Astrocyte (in vitro differentiated cells and primary cell): ENCODE results near the gene OR52N2. TPM values are rescaled to one million over a fixed set of nuclear protein-coding genes. Genes with fewer than 3 reads are reported as not detected.

Experiments
- DNase-seq: peaks from one replicate; pipeline ENCODE4 v3.0.0-alpha.2; 2010; ENCODE audit warnings: low read depth
- FAIRE-seq: peaks from 2 replicates; lab custom pipeline; 2011; peaks lifted over from hg19 to GRCh38; lab: Jason Lieb, UNC
- H2AFZ ChIP-seq: 2 replicates; pipeline ENCODE4 v1.6.0; 2012; ENCODE audit warnings: low read depth, low read length, inconsistent platforms
- H3K27ac ChIP-seq: 2 replicates; pipeline ENCODE4 v1.5.1; 2011; ENCODE audit warnings: low read depth, low read length, inconsistent platforms
- H3K27me3 ChIP-seq: 2 replicates; pipeline ENCODE4 v1.6.0; 2011; ENCODE audit warnings: low read length, inconsistent platforms; ENCODE audit not compliant: insufficient read depth
- H3K36me3 ChIP-seq: 2 replicates; pipeline ENCODE4 v1.5.1; 2011; ENCODE audit warnings: low read length, inconsistent platforms; ENCODE audit not compliant: insufficient read depth
- H3K4me1 ChIP-seq: 2 replicates; pipeline ENCODE4 v1.5.1; 2011; ENCODE audit warnings: low read length, inconsistent platforms; ENCODE audit not compliant: insufficient read depth
- H3K4me2 ChIP-seq: 2 replicates; pipeline ENCODE4 v1.6.0; 2012; ENCODE audit warnings: low read length, inconsistent platforms
- H3K4me3 ChIP-seq: 2 replicates; pipeline ENCODE4 v1.5.1; 2011; ENCODE audit warnings: low read depth, mild to moderate bottlenecking, low read length, inconsistent platforms; ENCODE audit not compliant: insufficient read depth
- H3K79me2 ChIP-seq: 2 replicates; pipeline ENCODE4 v1.6.0; 2012; ENCODE audit warnings: mild to moderate bottlenecking, low read length, inconsistent platforms; ENCODE audit not compliant: insufficient read depth
- H3K9ac ChIP-seq: 2 replicates; pipeline ENCODE4 v1.6.0; 2012; ENCODE audit warnings: mild to moderate bottlenecking, low read length, inconsistent platforms
- H3K9me3 ChIP-seq: 2 replicates; pipeline ENCODE4 v1.5.1; 2012; ENCODE audit warnings: low read depth, mild to moderate bottlenecking, low read length, inconsistent platforms; ENCODE audit not compliant: insufficient read depth
- H4K20me1 ChIP-seq: 2 replicates; pipeline ENCODE4 v1.6.0; 2012; ENCODE audit warnings: low read length, inconsistent platforms; ENCODE audit not compliant: insufficient read depth
- H3K27ac Mint-ChIP-seq: one replicate; pipeline ENCODE4 v1.8.0; 2021; ENCODE audit warnings: mild to moderate bottlenecking, mixed read lengths; ENCODE audit not compliant: unreplicated experiment
- H3K27me3 Mint-ChIP-seq: one replicate; pipeline ENCODE4 v1.8.0; 2021; ENCODE audit warnings: low read depth, mixed read lengths; ENCODE audit not compliant: unreplicated experiment
- H3K36me3 Mint-ChIP-seq: one replicate; pipeline ENCODE4 v1.8.0; 2021; ENCODE audit warnings: low read depth, mixed read lengths; ENCODE audit not compliant: unreplicated experiment
- H3K4me1 Mint-ChIP-seq: one replicate; pipeline ENCODE4 v1.8.0; 2021; ENCODE audit warnings: low read depth, mixed read lengths; ENCODE audit not compliant: unreplicated experiment
- H3K4me3 Mint-ChIP-seq: one replicate; pipeline ENCODE4 v1.8.0; 2021; ENCODE audit warnings: mild to moderate bottlenecking, moderate library complexity, mixed read lengths; ENCODE audit not compliant: unreplicated experiment
- H3K9me3 Mint-ChIP-seq: one replicate; pipeline ENCODE4 v1.8.0; 2021; ENCODE audit warnings: mild to moderate bottlenecking, mixed read lengths; ENCODE audit not compliant: unreplicated experiment
- CTCF ChIP-seq: IDR thresholded peaks from 2 replicates; pipeline ENCODE4 v1.5.1; 2011; ENCODE audit warnings: low read depth, mild to moderate bottlenecking, inconsistent platforms, low read length, moderate library complexity; ENCODE audit not compliant: insufficient read depth
- EZH2 ChIP-seq: IDR thresholded peaks from 2 replicates; pipeline ENCODE4 v1.6.1; 2012; ENCODE audit warnings: mild to moderate bottlenecking, low read length, inconsistent platforms; ENCODE audit not compliant: insufficient read depth
- total RNA-seq: library from RNA; stranded (reverse); gene quantifications from 2 replicates; pipeline ENCODE4 v1.2.1, GENCODE V29; 2021

OR52N2 gene
- total RNA-seq, 1 donor from 2014 or later: not detected

GRCh38 chr11:5846701-5847100 lies 38.0 kb downstream of the OR52N2 start:
- no peak overlapping the region for H3K4me3 ChIP-seq
- TF ChIP-seq EZH2 (no peak), CTCF (no peak)
- Mint-ChIP-seq H3K9me3 (no peaks in the 10 kb centered on the region), H3K36me3 (no peaks in the 10 kb centered on the region), H3K27me3 (no peaks in the 10 kb centered on the region), H3K4me3 (no peak overlapping the region), H3K4me1 (no peaks in the 10 kb centered on the region), H3K27ac (no peak overlapping the region)
- no peaks in the 10 kb centered on the region for H3K36me3 ChIP-seq
- no peaks in the 10 kb centered on the region for H3K79me2 ChIP-seq
- no peaks in the 10 kb centered on the region for H3K27me3 ChIP-seq
- H3K9me3 ChIP-seq: no peaks in the 10 kb centered on the region
- no peak overlapping the region for H3K4me2 ChIP-seq
- no peak overlapping the region for H3K27ac ChIP-seq
- no peak overlapping the region for H2AFZ ChIP-seq
- H4K20me1 ChIP-seq: no peaks in the 10 kb centered on the region
- no peak for FAIRE-seq
- DNase-seq: no peak
- no peak overlapping the region for H3K9ac ChIP-seq
- no peaks in the 10 kb centered on the region for H3K4me1 ChIP-seq

GRCh38 chr11:5847711-5848110 lies 39.0 kb downstream of the OR52N2 start:
- Histone ChIP-seq H3K4me2 (no peak overlapping the region), H3K9me3 (no peaks in the 10 kb centered on the region), H4K20me1 (no peaks in the 10 kb centered on the region), H2AFZ (no peak overlapping the region), H3K4me1 (no peaks in the 10 kb centered on the region), H3K79me2 (no peaks in the 10 kb centered on the region), H3K27ac (no peak overlapping the region), H3K36me3 (no peaks in the 10 kb centered on the region), H3K9ac (no peak overlapping the region), H3K27me3 (no peaks in the 10 kb centered on the region), H3K4me3 (no peak overlapping the region)
- Mint-ChIP-seq H3K27me3 (no peaks in the 10 kb centered on the region), H3K4me3 (no peak overlapping the region), H3K27ac (no peak overlapping the region), H3K4me1 (no peaks in the 10 kb centered on the region), H3K36me3 (no peaks in the 10 kb centered on the region), H3K9me3 (no peaks in the 10 kb centered on the region)
- DNase-seq (no peak), FAIRE-seq (no peak)
- TF ChIP-seq EZH2 (no peak), CTCF (no peak)

- no peak overlapping the region for H2AFZ ChIP-seq
- H3K9me3 Mint-ChIP-seq: peaks cover 4% of the 10 kb centered on the region
- no peaks in the 10 kb centered on the region for H3K4me1 Mint-ChIP-seq
- no peak overlapping the region for H3K4me3 ChIP-seq
- H4K20me1 ChIP-seq: no peaks in the 10 kb centered on the region
- no peaks in the 10 kb centered on the region for H3K27me3 ChIP-seq
- H3K9me3 ChIP-seq: no peaks in the 10 kb centered on the region
- H3K4me2 ChIP-seq: no peak overlapping the region
- no peak overlapping the region for H3K27ac Mint-ChIP-seq
- H3K36me3 ChIP-seq: no peaks in the 10 kb centered on the region
- H3K27ac ChIP-seq: no peak overlapping the region
- no peaks in the 10 kb centered on the region for H3K4me1 ChIP-seq
- DNase-seq (no peak), FAIRE-seq (no peak)
- no peak overlapping the region for H3K9ac ChIP-seq
- no peaks in the 10 kb centered on the region for H3K79me2 ChIP-seq
- H3K27me3 Mint-ChIP-seq: peaks cover 9% of the 10 kb centered on the region
- H3K36me3 Mint-ChIP-seq: no peaks in the 10 kb centered on the region
- no peak overlapping the region for H3K4me3 Mint-ChIP-seq
- no peak for TF ChIP-seq EZH2
- TF ChIP-seq CTCF: no peak
These were observed 42.3 kb downstream of the OR52N2 start for GRCh38 chr11:5851002-5851401.
